Esophagus squamous epithelium (tissue), 4 donors: Measurements from ENCODE around the gene CUL3.

Experiments
- CTCF ChIP-seq, 6 experiments: fragments of 450-650 bp in 4 of 6; fragments of 200-600 bp in 2 of 6; sonication (generic) in 2 of 6; IDR thresholded peaks; one replicate each; pipeline ENCODE4 v1.5.1; 2016 to 2019; ENCODE audit warnings: antibody characterized with exemption in 6 of 6, mild to moderate bottlenecking in 4 of 6, moderate library complexity in 4 of 6
- POLR2A ChIP-seq, 4 donors: fragments of 450-650 bp; IDR thresholded peaks; one replicate each; pipeline ENCODE4 v1.6.1; 2017; ENCODE audit warnings: antibody characterized with exemption in 4 of 4, mild to moderate bottlenecking in 4 of 4, moderate library complexity in 3 of 4

DNA sequence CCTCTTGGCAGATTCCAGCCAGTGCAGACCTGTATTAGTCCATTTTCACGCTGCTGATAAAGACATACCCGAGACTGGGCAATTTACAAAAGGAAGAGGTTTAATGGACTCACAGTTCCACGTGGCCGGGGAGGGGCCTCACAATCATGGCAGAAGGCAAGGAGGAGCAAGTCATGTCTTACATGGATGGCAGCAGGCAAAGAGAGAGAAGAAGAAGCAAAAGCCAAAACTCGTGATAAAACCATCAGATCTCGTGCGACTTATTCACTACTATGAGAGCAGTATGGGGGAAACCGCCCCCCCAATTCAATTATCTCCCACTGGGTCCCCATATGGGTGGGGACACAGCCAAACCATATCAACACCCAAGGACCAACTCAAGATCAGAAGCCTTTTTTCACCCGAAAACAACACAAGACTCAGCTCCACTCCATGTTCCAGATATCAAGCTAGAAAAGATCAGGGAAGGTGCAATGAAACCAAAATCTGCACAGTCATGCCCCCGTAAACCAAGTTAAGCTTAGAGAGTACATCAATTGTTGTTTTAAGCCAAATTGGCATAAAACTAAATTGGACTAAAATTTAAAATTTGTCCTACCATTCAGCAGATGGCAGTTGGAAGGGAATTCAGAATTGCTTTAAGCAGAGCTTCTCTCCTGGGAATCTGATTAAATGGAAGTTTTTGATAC is 127.6 kb downstream of the CUL3 start:
- TF ChIP-seq POLR2A (IDR thresholded peaks at IDR 0.05) (no peak), CTCF (IDR thresholded peaks at IDR 0.05) (no peak)
